Kidney epithelial cell (primary cell): ENCODE results near the gene HPGDS. TPM values are rescaled to one million over a fixed set of nuclear protein-coding genes. Genes with fewer than 3 reads are reported as not detected.

Experiments
- DNase-seq: peaks from one replicate; pipeline ENCODE4 v3.0.0-alpha.2; 2010; ENCODE audit warnings: low read depth
- H3K27me3 ChIP-seq: 2 replicates; pipeline ENCODE4 v1.6.0; 2011; ENCODE audit warnings: low read length; ENCODE audit not compliant: control insufficient read depth, insufficient read depth
- H3K36me3 ChIP-seq: 2 replicates; pipeline ENCODE4 v1.5.1; 2011; ENCODE audit warnings: low read length; ENCODE audit not compliant: control insufficient read depth, insufficient read depth
- H3K4me3 ChIP-seq: 2 replicates; pipeline ENCODE4 v1.5.1; 2011; ENCODE audit warnings: low read depth, mild to moderate bottlenecking, control low read depth, low read length
- total RNA-seq: library from RNA; depleted of rRNA; stranded (reverse); fragments of >200 nt; gene quantifications from 2 replicates; pipeline ENCODE4 v1.2.3, GENCODE V29; 2015
- TF ChIP-seq, protein P1 (sequence below): IDR thresholded peaks from 2 replicates; pipeline ENCODE4 v1.5.1; 2011; ENCODE audit warnings: mild to moderate bottlenecking, moderate library complexity, low read length, control low read depth, inconsistent platforms; ENCODE audit not compliant: insufficient read depth, poor library complexity, severe bottlenecking

The HPGDS gene
- total RNA-seq, 1 donor from 2014 or later = not detected

DNA sequence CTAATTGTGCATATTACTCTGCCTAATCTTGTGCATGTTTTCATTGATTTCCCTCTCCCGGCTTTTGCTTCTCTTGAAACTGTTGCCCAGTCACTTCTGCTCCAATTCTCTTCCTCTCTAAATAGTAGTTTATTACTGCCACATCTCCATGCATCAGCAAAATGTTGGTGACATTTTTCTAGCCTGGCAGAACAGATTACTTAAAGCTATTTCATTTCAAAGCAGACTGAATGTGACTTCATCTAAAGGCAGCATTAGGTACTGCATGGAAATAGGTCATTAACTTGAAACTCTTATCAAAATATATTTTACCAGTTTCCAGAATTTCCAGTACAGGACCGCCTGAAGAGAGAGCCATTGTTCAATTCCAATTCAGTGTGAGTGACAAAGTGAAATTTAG is 52.4 kb downstream of the HPGDS start:
- no peaks in the 10 kb centered on the region for H3K36me3 ChIP-seq
- no peak overlapping the region for H3K4me3 ChIP-seq
- no peaks in the 10 kb centered on the region for H3K27me3 ChIP-seq
- no peak for DNase-seq
- TF ChIP-seq, protein P1, sequence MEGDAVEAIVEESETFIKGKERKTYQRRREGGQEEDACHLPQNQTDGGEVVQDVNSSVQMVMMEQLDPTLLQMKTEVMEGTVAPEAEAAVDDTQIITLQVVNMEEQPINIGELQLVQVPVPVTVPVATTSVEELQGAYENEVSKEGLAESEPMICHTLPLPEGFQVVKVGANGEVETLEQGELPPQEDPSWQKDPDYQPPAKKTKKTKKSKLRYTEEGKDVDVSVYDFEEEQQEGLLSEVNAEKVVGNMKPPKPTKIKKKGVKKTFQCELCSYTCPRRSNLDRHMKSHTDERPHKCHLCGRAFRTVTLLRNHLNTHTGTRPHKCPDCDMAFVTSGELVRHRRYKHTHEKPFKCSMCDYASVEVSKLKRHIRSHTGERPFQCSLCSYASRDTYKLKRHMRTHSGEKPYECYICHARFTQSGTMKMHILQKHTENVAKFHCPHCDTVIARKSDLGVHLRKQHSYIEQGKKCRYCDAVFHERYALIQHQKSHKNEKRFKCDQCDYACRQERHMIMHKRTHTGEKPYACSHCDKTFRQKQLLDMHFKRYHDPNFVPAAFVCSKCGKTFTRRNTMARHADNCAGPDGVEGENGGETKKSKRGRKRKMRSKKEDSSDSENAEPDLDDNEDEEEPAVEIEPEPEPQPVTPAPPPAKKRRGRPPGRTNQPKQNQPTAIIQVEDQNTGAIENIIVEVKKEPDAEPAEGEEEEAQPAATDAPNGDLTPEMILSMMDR = no peak

DNA sequence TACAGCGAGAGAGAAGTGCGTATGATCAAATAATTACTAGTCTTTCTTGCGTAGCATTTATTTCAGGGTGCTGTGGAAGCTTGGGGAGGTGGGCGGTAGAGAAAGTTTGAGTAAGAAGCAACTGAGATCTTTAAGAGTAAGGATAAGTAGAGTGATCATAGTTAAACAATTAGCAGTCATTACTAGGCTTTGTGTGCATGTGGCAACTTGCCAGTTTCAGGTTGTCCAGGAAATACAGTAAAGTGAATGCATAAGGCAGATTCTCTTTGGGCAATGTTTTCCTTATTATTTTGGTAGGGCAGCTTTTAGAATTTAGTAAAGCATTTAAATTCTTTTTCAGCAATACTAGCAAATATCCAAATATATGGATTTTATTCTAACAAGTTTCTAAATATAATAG is 57.0 kb downstream of the HPGDS start:
- no peak for DNase-seq
- no peaks in the 10 kb centered on the region for H3K36me3 ChIP-seq
- TF ChIP-seq, protein P1 = no peak
- no peaks in the 10 kb centered on the region for H3K27me3 ChIP-seq
- no peak overlapping the region for H3K4me3 ChIP-seq

DNA sequence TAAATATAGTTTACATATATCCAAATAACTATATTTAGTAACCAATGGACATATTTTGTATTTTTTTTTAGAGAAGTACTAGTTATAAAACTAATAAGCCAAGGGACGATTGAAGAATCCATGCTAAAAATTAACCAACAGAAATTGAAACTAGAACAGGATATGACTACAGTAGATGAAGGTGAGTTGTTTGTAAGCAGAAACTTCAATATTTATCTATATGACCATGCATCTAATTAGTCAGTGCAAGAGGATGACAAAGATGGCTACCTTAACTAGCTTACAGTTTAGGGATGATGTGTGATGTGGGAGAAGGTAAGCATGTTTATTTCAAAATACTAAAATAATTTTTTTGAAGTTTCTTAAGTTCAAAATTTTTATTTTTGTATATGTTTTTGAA is 57.7 kb downstream of the HPGDS start:
- no peaks in the 10 kb centered on the region for H3K36me3 ChIP-seq
- no peak overlapping the region for H3K4me3 ChIP-seq
- no peaks in the 10 kb centered on the region for H3K27me3 ChIP-seq
- DNase-seq = no peak
- TF ChIP-seq, protein P1 = no peak

DNA sequence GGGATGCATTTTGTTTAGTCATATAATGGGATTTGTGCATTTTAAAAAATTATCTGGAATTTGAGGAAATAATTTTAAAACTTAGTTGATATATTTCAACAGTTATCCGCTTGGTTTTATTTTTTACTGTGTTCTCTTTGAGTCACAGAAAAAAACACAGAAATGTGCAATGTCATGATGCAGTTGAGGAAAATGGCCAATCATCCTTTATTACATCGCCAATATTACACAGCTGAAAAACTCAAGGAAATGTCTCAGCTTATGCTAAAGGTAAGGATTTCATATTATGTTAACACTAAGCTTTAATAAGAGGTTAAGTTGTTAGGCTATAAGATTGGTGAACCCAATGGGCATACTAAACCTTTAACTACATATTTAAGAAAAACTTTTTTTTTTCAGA is 63.9 kb downstream of the HPGDS start:
- TF ChIP-seq, protein P1 = no peak
- no peaks in the 10 kb centered on the region for H3K27me3 ChIP-seq
- DNase-seq = no peak
- no peak overlapping the region for H3K4me3 ChIP-seq
- no peaks in the 10 kb centered on the region for H3K36me3 ChIP-seq

DNA sequence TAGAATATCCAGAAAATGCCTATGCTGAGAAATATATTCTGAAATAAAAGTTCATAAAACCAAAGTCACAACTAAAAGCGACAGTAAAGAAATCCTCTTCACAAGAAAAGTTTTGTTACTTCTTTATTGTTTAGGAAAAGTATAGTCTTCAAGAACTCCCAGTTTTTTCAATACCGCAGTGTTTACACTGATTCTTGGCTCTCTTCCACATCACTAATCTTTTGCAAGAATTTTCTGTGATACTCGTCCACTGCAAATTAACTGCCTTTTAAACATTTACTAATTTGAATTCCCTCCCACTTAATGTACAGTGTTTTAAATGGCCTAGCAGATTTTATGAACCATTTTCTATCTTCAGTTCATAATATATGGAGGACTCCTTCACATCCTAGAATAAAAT is 65.1 kb downstream of the HPGDS start:
- H3K4me3 ChIP-seq = no peak overlapping the region
- H3K36me3 ChIP-seq = no peaks in the 10 kb centered on the region
- no peaks in the 10 kb centered on the region for H3K27me3 ChIP-seq
- no peak for DNase-seq
- TF ChIP-seq, protein P1 = no peak

DNA sequence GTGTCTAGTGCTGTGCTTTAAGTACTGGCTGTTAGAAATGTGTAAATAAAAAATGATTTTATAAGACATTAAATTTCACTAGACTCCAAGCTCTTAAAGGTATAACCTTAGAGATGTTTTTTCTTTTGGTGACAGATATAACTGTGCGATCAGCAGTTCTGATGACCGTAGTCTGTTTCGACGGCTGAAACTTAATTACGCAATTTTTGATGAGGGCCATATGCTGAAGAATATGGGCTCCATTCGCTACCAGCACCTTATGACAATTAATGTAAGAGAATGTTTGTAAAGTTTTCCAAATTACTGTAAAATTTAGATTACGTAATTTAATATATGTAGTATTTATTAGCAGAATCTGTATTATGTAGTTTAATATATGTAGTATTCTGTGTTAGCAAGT is 66.4 kb downstream of the HPGDS start:
- H3K27me3 ChIP-seq = no peaks in the 10 kb centered on the region
- H3K36me3 ChIP-seq = no peaks in the 10 kb centered on the region
- H3K4me3 ChIP-seq = no peak overlapping the region
- TF ChIP-seq, protein P1 = no peak
- DNase-seq = no peak
